Measurements from ENCODE around the gene ZNF32. TPM values are rescaled to one million over a fixed set of nuclear protein-coding genes. Genes with fewer than 3 reads are reported as not detected.
"Not testable (repeated sequence)": the region's sequence is repeated elsewhere in the genome, so short reads cannot be mapped to it uniquely, and the experiment has no call there.

ZNF32 gene
- total RNA-seq, 1 donor from 2014 or later: 28.6 TPM

DNA sequence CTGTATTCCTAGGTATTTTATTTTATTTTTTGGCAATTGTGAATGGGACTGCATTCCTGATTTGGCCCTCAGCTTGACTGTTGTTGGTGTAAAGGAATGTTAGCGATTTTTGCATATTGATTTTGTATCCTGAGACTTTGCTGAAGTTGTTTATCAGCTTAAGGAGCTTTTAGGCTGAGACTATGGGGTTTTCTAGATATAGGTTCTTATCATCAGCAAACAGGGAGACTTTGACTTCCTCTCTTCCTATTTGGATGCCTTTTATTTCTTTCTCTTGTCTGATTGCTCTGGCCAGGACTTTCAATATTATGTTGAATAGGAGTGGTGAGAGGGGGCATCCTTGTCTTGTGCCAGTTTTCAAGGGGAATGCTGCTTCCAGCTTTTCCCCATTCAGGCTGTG is 12.9 kb downstream of the ZNF32 start:
- not testable (repeated sequence) for DNase-seq (ENCODE audit: low read depth)

DNA sequence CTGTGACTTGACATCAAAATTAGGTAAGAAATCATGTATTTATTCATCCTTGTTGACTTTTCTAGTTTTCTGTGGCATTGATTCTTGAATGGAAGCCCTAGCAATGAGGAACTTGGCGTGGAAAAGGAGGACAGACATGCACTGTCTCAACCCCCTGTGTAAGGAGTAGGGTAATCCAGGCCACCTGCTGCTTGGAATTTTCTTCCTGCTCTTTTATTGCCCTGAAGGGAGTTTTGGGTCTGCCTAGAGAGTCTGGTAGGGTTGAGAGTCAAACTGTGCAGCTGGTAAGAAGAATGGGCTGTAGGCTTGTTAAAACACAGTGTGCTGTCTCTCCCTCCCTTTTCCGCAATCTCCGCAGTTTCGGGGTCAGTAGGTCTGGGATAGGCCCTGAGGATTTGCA is 19.7 kb downstream of the ZNF32 start:
- no peak for DNase-seq (ENCODE audit: low read depth)

DNA sequence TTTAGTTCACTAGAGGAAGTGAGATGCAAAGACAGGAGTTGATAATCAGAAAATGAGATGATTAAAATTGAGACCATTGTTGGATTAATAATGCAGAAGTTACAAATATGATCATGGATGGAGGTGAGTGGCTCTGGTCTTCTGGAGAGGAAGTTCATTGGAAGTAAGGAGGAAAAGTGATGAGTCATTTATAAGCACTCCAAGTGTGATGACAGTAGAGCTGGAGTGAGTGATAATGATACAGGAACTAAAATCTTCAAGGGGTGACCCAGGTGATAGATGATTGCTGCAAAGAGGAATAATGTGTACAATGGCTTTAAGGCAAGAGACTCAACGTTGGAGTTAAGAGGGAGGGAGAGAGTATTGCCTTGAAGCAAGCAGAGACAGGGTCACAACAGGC is 20.7 kb downstream of the ZNF32 start:
- no peak for DNase-seq (ENCODE audit: low read depth)

DNA sequence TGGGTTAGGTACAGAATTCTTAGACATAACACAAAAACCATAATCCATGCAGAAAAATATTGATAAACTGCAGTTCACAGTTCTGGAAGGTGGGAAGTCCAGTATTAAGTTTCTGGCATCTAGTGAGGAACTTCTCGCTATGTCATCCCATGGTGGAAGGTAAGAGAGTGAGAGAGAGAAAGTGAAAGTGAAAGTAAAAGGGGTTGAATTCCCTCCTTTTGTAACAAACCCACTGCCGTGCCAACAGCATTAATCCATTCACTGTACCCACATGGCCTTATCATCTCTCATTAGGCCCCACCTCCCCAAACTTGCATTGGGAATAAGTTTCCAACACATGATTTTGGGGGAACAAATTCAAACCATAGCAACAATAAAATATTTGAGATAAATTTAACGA is 25.3 kb downstream of the ZNF32 start:
- DNase-seq (ENCODE audit: low read depth): peak; percentile 14

DNA sequence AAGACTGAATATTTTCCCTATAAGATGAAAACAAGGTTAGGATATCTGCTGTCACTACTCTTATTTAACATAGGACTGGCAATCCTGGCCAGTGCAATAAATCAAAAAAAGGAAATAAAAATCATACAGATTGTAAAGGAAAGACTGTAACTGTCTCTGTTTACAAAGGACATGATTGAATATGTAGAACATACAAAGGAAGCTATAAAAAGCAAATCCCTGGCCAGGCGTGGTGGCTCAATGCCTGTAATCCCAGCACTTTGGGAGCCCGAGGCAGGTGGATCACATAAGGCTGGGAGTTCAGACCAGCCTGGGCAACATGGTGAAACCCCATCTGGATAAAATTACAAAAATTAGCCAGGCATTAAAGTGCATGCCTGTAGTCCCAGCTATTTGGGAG is 26.6 kb downstream of the ZNF32 start:
- DNase-seq (ENCODE audit: low read depth): no peak

DNA sequence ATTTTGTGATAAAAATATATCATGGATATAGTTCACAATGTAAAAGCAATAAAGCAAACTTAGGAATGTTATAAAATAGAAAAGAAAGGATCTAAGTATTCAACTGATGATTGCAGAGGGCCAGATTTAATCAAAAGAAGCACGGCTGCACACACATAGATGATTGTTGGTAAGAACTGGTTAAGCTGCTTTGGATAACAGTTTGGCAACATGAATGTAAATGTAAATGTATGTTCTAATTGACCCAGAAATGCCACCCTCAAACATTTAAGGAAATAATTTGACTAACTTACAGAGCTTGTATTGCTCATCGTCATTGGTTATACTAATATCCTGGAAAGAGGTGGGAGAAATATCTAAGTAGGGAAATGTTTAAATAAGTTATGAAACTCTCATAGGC is 29.3 kb downstream of the ZNF32 start:
- no peak for DNase-seq (ENCODE audit: low read depth)

DNA sequence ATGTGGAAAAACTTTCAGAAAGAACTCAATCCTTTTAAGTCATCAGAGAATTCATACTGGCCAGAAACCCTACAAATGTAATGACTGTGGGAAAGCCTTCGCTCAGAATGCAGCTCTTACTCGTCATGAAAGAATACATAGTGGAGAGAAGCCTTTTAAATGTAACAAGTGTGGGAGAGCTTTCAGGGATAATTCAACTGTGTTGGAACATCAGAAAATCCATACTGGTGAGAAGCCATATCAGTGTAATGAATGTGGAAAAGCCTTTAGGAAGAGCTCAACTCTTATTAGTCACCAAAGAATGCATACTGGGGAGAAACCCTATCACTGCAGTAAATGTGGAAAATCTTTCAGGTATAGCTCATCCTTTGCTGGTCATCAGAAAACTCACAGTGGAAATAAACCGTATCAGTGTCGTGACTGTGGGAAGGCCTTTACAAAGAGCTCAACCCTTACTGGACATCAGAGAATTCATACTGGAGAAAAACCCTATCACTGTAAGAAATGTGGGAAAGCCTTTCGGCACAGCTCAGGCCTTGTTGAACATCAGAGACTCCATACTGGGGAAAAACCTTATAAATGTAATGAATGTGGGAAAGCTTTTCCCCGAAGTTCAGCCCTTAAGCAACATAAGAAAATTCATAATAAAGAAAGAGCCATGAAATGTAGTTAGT is 31.8 kb downstream of the ZNF32 start:
- no peak for DNase-seq (ENCODE audit: low read depth)

DNA sequence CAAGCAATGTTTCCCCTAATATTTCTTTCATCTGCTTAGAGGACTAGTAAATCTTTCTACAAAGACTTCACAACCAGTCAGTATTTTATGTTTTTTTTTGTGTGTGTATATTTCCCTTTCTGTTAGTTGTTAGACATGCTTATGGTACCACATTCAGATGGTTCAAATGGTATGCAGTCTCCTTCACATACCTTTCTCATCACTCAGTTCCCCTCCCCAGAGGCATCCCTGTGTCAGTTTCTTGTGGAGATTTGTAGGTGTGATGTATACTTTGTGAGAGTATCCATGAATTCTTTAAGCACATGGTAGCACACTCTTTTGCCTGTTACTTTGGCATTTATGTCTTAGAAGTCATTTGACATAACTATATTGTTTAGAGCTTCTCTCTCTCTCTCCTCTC is 38.0 kb downstream of the ZNF32 start:
- no peak for DNase-seq (ENCODE audit: low read depth)

DNA sequence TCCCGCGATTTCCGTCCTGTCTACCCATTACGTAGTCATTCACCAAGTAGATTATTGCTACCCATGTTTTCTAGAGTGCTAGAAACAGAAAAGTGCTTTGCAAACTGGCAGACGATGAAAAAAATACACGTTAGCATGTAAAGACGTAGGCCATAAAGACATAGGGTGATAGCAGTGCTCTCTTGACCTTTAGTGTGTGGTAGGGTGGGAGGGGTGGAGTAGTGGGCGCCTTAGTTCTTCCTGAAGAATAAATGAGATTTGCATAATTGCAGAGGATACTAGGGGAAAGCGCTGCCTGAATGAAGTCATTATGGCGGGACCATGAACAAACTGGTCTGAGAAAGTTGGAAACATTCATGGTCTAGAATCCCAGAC is 41.5 kb downstream of the ZNF32 start:
- DNase-seq (ENCODE audit: low read depth): no peak

DNA sequence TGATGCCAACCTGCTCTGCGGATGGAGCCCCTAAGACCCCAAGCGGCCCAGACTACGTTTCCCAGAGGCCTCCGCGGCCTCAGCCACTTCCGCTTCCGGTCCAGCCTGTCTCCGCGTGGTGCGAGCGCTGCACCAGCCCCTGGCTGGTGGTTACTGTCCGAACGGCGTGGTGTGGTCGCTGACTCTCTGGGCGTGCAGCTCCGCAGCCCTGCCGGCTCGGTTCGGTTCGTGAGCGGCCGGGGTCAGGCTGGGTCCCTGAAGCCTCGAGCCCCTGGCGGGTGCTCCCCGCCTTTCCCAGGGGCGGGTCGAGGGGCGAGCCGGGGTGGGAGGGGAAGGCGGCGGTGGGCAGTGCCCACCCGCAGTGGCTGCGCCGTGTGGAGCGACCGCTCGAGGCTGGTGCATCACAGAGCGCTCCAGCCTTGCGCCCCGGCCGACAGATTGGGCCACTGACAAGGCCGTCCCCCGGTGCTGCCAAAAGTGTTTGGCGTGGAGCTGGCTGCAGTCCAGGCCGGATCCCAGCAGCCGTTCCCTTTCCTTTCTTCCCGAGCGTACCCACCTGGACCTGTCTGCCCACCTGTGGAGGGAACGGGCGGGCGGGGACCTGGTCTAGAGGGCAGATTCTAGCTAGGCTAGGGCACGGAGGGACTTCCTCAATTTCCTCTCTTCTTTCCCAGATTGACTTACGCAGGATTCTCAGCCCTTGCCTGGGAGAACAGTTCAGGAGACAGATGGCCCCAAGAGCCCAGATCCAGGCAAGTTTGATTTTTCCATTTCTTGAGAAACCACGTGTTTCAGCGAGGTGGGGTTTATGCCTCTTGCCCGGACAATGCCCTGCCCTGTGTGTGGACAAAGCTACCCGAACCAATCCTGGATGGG is 42.1 kb downstream of the ZNF32 start, which contains the start of gene ZNF485:
TSS of gene ZNF485 (plus strand) at position 116 of the 876 bp plus-strand sequence. CDS start at position 729, 613 bp downstream.
- DNase-seq (ENCODE audit: low read depth): peak; percentile 73

DNA sequence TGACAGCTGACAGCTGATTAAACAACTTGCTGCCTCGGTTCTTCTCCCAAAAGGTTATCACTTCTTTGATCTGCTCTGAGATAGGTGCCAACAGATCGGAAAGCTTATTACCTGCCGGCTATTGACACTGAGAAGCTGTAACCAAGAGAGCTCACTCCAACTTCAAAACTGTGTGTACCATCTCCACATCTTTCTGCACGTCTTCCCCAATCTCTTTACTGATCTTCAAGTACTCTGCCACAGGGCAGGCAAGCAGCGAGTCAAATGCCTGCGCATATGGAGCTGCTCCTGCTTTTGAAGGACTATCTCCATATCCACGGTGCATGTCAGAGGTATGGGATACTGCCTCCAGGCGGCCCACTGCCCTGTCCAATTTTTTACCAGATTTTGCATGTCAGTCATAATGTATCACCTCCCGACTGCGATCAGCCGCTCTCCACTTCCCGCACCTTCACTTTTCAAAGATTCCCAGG is 42.8 kb downstream of the ZNF32 start:
- DNase-seq (ENCODE audit: low read depth): no peak

DNA sequence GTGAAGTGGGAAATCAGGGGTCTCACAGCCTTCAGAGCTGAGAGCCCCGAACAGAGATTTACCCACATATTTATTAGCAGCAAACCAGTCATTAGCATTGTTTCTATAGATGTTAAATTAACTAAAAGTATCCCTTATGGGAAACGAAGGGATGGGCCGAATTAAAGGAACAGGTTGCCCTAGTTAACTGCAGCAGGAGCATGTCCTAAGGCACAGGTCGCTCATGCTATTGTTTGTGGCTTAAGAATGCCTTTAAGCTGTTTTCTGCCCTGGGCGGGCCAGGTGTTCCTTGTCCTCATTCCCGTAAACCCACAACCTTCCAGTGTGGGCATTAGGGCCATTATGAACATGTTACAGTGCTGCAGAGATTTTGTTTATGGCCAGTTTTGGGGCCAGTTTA is 47.1 kb downstream of the ZNF32 start:
- DNase-seq (ENCODE audit: low read depth): not testable (repeated sequence)

DNA sequence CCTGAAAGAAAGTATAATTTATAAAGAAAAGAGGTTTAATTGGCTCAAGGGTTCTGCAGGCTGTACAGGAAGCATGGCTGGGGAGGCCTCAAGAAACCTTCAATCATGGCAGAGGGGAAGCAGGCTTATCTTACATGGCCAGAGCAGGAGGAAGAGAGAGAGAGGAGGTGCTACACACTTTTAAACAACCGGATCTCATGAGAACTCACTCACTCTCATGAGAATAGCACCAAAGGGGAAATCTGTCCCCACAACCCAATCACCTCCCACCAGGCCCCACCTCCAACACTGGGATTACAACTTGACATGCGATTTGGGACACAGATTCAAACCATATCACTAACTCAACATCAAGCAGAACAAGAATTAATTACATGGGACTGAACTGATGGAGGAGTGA is 49.3 kb downstream of the ZNF32 start:
- DNase-seq (ENCODE audit: low read depth): no peak

DNA sequence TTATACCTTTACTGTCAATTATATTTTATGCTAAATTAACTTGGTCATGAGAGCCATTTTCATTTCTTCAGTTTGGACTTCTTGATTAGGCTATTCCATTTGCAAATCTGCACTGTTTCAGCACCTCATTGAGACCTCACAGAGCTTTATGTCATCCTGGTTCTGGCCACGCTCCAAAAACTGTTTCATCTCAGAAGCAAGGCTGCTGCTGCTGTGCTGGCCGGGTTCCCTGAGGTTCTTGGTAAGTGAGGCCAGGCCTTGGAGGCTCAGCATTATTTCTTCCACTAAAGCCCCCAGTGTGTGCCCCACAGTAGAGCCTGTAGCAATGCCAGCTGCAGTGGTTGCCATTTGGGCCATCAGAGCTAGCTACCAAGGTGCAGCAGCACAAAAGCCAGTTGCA is 50.2 kb downstream of the ZNF32 start:
- peak; percentile 15 for DNase-seq (ENCODE audit: low read depth)

DNA sequence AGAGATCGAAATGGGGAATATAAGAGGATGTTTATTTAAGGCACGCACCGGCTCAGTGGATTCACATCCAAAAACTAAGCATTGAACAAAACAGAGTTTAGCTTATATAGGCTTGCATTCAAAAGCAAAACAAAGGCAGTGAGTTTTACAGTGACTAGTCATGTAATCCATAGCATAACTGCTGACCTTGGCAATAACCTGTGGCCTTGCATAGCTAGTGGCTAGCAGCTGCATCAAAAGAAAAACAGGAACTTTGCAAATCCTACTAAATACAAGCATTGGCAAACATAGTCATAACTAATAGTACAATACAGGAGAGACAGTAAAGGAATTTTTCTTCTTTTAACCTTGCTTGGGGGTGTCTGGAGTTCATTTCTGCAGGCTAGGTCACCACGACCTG is 52.1 kb downstream of the ZNF32 start:
- no peak for DNase-seq (ENCODE audit: low read depth)

DNA sequence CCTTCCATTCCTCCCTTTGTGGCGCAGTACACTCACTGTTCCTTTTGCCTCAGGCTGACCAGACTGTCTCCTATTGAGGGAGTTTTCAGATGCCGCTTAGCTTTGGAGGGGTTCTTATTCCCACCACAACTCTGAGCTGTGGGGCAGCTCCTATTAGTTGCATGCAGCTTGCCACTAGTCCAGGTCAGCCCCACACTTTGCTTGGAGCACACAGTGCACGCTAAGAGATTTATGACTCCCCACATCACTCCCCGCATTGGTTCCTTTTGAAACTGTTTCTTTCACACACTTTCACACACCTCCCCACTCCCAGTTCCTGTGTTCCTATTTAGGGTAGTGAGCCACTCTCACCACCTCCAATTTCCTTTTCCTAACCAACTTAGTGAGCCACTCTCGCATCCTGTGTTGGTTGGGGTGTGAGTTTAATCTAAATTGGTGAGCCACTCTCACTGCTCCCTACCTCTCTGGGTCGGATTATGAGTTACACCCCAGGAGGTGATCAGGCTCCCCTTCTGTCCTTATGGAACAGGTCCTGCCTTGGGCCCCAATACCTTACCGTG is 52.9 kb downstream of the ZNF32 start:
- DNase-seq (ENCODE audit: low read depth): peak; percentile 14

DNA sequence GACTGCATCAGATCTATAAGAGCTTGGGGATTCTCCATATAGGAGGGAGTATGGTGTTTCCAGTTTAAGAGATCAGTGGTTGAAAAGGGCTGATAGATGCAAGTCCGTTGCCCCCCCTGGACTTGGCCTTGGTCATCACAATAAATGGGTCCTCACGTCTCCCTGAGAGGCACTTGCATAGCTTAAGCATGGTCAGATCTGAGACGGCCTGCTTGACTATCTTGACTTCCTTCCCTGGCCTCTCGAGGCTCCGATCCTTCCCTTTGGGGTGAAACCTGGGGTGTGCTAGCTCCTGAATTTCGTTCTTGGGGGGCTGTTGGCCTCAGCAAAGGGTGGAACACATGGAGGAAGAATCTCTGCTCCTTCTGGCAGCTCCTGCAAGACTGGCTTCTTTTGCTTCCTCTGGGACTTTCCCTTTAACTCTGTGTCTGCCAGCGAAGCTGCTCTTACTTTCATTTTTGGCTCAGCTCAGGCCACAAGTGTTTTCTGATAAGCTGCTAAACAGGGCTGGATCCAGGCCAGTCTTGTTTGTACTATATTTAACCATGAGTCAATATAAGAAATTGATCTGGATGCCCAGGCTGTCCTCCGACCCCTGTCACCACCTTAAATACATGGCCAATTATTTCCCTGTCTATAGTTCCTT is 53.6 kb downstream of the ZNF32 start:
- DNase-seq (ENCODE audit: low read depth): peak; percentile 62

Data from myocyte (in vitro differentiated cells).